Left colon (tissue), 2 donors: Measurements from ENCODE around the gene ATP13A4. TPM values are rescaled to one million over a fixed set of nuclear protein-coding genes. Genes with fewer than 3 reads are reported as not detected.

ENCODE experiments used
- ATAC-seq: fragments of 200-7000 bp; cut with Tn5 transposase; one replicate; pipeline ENCODE4 v1.9.1; 2020; ENCODE audit warnings: mild to moderate bottlenecking, moderate library complexity
- DNase-seq, 2 donors: peaks; one replicate each; pipeline ENCODE4 v3.0.0-alpha.2; 2020
- intact Hi-C, 2 donors: fragments of 100-400 bp; cut with DNase I in 1 of 2; cut with micrococcal nuclease in 1 of 2; formaldehyde crosslinking; loops; one replicate each; pipeline versions ENCODE4 v1.11.2 to v1.14.0; 2022; cut with DNase I, micrococcal nuclease
- total RNA-seq, 2 donors: library from RNA; stranded (reverse); fragmentation: NEBNext Ultra II Directional; extraction: Animal tissue kit (Norgen Biotek cat#: 25700); gene quantifications; one replicate each; pipeline ENCODE4 v1.2.1, GENCODE V29; 2021
- donor health status: DM: no; HTN: no; CAD: no.
- donor health status: DM: yes; HTN: yes; CAD: no.

ATP13A4 gene
- total RNA-seq, 2 donors from 2014 or later = 10.7 to 14.2 TPM

DNA sequence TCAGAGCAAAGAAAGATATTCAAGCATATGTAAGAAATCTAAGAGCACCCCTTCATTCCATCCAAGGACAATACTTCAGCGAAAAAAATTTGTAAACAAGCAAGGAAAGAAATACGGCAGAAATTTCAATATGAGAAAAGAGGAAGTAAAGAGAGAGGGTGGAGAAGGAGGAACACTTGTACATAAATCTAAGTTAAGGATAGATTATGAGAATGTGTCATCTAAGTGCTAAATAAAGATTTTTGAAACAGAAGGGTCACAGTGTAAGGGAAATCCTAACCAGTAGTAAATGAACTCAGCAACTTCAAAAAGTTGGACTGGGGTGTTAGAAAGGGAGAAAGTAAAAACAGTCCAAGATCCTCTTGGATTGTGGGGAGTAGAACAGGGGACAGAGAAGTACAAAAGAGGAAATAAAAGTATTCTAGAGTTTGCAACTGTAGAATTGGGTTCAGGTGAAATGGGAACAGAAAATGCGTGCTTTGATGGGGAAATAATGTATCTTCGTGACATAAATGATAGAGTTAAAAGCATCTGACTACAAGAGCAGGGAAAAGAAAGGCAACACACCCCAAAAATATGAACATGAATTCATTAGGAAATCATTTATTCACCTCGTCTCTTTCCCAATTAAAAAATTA, 107.6 kb downstream of the ATP13A4 start:
- DNase-seq = no peak
- intact Hi-C loops = no loop called here
- no peak for ATAC-seq

DNA sequence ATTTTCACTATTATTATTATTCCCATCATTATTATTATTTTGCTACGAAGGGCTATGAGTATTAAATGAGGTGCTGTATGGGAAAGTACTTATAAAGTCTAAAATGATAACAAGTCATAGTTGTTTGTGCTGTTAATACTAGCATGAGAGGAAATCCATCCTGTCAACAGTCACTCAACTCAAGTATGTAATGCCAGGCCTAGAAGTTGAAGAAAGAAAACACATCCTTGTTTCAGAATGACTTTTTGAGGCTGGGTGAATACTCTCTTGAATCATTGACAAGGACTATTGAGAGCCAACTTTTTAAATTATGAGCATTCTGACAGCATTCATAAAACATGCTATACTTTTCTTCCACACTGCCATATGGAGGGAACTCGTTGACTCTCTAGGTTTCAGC, 115.3 kb downstream of the ATP13A4 start:
- DNase-seq (no peak), ATAC-seq (no peak)
- intact Hi-C loops = no loop called here

DNA sequence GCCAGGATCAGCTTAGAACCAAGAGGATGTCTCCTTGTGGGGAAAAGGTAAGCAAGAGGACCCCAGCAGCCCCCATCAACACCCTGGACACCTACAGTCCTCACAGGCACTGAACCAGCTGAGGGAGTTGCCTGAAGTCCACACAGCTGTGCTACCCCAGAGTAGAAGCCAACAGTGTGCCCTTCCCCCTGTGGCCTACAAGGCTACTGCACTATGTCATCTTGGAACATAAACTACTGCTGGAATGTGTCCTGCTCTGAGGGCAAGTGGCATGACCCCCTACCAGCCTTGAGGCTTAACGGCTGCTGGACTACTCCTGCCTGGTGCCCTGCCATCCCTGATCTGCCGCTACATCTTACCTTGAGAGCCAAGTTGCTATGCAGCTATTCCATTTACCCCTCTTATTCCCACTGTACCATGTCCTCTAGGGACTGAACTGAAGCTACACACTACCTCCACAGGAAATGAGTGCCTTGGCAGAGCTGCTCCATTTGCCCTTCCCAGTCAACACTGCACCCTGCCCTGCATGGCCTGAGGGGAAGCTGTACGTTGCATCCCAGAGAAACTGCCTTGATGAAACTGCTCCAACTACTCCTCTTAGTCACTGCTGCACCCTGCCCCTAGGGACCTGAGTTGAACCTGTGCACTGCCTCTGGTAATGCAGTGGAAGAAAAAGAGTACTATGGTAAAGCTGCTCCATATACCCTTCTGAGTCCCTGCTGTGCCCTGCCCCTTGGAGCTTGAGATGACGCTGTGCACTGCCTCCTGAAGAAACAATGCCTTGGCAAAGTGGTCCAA, 135.9 kb downstream of the ATP13A4 start:
- DNase-seq = no peak
- ATAC-seq = no peak
- intact Hi-C loops = no loop called here

DNA sequence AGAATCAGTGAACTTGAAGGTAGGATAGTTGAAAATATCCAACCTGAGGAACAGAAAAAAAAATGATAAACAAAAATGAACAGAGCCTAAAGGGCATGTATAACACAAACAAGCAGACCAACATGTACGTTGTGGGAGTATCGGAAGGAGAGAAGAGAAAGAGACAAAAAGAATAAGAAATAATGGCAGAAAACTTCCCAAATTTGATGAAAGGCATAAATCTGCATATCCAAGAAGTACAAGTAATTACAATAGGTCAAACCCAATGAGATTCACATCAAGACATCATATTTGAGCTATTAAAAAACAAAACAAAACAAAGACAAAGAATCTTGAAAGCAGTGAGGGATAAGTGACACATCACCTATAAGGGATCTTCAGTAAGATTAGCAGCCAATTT, 138.1 kb downstream of the ATP13A4 start:
- DNase-seq (no peak), ATAC-seq (no peak)
- intact Hi-C loops = no loop called here

DNA sequence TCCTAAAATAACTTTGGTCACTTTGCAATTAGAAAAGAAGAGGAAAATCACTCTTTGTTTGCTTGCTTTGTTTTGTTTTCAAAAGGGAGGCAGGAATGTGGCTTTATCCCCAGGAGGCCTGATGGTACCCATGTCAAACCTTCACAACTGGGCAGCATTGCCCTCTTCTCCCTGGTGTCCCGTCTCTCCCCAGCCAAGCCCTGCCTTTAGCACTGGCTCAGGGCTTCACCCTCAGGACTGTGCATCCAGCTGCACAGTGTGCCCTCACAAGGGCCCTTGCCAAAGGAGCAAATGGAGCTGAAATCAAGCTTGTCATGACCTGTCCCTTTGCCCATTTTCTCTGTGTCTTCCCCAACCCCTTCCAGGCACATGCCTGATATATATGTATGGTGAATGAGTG, 147.0 kb downstream of the ATP13A4 start:
- DNase-seq (no peak), ATAC-seq (no peak)
- intact Hi-C loops = no loop called here

DNA sequence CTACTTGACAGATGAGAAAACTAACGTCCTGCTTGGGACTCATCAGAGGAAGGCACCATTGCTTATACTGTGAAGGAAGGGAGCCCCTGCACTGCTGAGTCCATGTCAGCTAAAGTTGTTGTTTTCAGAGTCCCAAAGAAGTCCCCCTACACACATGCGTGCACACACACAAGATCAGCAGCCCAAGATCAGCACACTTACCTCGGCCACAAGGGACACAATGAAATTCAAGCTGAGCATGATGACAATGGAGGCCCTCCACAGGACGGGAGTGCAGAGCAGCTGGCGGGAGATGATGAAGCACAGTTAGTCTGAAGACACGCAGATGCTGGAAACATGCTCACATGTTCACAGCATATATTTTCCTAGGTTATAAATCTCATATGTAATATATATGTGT, 147.6 kb downstream of the ATP13A4 start:
- no peak for ATAC-seq
- DNase-seq = no peak
- intact Hi-C loops = no loop called here

DNA sequence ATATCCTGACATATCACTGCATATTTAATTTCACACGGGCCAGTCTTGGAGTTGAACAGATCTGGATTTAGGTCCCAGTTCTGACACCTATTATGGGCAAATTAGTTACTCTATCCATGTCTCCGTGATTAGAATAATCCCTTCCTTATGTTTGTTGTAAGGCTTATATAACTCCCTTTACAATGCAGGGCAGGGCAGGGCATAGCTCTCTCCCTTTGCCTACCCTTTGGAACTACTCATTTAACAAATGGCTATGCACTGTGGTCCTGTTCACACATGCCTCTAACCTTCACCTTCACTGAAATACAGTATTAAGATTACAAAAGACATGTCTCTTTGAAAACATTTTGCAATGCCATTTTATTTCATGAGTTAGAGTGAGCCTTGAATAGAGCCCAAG, 151.4 kb downstream of the ATP13A4 start:
- ATAC-seq = no peak
- DNase-seq = no peak
- intact Hi-C loops = no loop called here

DNA sequence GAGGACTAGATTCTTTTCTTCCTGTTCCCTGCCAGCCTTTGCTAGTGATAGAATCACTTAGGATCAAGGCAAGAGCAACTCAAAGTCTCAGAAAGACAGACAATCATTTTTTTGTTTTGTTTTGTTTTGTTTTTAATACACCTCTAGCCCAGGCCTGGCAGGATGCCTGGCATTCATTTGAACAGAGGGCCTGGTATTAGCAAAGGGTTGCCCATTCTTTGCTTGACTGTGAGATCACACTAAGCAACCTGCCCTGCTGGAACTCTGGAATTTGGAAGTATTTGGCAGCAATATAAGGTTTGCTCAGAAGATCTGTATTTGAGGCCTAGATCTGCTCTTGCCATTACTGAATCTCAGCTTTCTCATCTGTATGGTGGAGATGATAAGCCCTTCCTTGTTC, 154.4 kb downstream of the ATP13A4 start:
- intact Hi-C loops = no loop called here
- no peak for ATAC-seq
- DNase-seq = no peak

DNA sequence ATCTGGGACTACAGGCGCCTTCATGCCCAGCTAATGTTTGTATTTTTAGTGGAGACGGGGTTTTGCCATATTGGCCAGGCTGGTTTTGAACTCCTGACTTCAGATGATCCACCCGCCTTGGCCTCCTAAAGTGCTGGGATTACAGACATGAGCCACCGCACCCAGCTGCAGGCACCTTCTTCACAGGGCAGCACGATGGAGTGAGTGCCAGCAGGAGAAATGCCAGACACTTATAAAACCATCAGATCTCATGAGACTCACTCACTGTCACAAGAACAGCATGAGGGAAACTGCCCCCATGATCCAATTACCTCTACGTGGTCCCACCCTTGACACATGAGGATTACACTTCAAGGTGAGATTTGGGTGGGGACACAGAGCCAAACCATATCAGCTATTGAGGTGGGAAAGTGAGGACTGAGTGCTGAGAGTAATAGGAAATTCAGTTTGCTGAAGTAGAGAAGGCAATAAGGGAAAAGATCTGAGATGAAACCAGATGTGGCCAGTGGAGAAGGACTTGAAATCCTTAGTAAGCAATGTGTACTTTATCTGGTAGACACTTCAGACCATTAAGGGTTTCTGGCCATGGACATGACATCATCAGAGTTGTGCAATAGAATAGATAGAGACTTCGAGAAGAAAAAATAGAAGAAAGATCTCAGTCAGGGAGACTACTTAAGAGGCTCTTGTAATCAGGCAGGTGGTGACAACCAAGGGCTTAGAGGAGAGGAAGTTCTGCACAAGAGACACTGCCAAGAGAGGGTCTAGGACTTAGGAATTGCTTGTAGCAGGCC, 158.0 kb downstream of the ATP13A4 start:
- DNase-seq (no peak), ATAC-seq (no peak)
- intact Hi-C loops = no loop called here

DNA sequence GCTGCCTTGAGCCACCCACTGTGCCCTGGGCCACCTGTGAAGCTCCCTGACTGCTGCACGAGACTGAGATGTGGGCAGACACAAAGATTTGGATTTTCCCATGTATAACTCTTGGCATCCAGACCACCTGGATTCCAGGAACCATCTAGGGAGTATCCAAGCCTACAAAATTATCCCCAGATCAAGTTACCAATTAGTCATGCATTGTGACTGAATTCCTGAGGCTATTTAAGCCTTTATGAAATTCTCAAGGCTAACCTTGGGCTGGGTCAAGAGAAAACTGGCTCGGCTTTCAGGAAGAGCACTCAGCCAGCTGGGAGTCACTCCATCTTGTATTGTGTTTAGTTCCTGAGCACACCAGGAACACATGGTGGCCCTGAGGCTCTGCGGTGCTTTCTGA, 162.8 kb downstream of the ATP13A4 start:
- no peak for ATAC-seq
- intact Hi-C loops = no loop called here
- DNase-seq = no peak

DNA sequence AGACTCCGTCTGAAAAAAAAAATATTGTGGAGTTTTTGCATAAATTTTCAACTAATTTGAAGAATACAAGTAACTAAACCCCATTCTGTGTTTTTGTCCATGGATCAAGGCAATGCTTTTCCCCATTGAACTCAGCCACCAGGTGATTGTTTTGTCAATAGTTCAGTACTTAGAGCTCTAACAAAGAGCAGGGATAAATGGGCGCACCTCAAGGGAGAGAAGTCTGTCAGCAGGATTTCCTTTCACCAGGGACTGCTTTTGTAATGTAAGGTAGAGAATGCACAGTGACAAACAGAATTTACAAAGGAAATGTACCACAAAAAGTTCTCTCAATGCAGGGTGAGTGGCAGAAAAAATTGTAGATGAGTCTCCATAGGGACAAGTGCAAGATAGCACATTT, 165.4 kb downstream of the ATP13A4 start:
- DNase-seq = no peak
- intact Hi-C loops = no loop called here
- ATAC-seq = no peak

DNA sequence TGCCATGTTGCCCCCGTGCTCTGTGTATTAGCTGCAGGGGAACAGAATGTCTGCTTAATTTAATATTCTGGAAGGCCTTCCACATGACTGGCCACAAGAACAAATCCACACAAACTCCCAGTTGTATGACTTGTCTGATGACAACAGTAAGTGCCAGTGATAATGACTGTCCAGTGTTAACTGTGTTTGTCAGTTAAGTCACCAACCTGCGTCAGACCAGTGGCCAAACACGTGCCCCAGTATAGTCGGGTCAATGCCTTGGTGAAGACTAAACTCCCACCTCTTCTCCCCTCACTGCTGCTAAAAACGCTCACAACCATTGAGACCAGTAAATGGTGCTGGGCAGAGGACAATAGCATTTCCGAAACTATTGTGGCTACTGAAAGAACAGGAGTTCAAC, 166.3 kb downstream of the ATP13A4 start:
- intact Hi-C loops = no loop called here
- ATAC-seq (no peak), DNase-seq (no peak)

DNA sequence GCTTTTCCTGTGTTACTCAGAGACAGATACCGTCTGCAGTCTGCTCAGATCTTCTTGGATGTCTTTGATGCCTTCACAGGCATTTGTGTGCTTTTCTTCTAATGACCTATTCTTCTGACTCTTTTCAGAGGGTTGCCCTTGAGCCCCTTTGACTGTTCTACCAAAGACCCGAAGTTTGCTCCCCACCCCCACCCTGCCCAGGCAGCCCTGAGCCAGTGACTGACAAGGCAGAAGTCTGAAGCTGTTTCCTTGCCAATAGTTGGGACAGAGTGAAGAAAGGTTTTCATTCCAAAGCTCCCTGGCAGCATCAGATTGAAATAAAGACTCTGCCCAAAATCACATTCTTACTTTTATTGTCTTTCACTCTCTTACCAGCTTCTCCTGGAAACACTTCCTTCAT, 167.1 kb downstream of the ATP13A4 start:
- DNase-seq (no peak), ATAC-seq (no peak)
- intact Hi-C loops = no loop called here

DNA sequence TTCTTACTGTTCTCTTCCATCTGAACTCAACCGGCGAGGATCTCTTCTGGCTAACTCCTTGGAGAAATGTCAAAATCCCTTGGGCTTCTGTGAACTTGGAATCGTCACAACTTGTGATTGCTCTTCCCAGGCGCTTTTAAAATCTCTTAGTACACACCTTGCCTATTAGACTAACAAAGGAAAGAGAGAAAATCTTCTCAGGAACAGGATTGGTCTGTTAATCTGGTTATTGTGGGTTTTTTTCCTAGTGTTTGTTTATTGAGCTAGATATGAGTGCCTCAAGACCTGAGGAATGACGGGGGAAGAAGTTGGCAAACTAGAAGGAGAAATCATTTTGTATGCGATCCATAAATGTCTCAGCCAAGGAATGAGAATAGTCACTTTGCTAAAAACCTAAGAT, 176.0 kb downstream of the ATP13A4 start, which contains the start of gene ATP13A5:
Gene ATP13A5, minus strand, starts transcription at position 48 of the 400 bp plus-strand sequence. Its CDS starts 28 bp downstream, at position 20.
- ATAC-seq (no peak), DNase-seq (no peak)
- intact Hi-C loops = no loop called here

DNA sequence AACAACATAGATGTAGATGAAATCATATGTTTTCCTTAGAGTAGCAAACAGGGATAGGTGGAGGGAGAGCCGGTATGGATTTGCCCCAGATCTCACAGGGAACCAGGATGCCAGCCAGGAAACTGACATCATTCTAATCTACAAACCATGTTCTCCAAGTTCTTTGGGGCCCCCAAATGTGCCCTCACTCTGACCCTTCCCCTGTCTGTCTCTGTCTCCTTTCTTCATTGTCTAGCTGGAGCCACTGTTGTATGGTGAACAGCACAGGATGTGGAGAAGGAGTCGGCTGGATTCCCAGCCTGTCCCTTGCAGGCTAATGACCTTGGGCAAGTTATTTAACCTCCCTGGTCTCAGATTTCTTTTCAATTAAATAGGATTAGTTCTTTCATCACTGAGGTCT, 177.1 kb downstream of the ATP13A4 start:
- ATAC-seq (no peak), DNase-seq (no peak)
- intact Hi-C loops = no loop called here

DNA sequence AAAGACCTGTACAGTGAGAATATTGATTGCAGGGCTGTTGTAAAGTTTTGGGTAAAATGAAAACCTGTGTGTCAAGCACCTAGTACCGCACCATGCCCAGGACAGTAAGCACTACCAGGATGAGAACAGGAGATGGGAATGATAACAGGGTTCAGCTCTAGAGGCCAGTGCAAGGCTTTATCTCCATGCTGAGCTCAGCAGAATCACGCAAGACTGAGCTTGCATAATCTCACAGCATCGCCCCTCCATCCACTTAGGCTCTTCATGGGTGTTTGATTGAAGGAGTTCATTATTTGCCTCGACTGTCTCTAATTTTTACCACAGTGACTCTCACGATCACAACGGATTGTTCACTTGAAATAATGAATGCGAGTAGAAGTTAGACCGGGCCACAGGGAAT, 179.1 kb downstream of the ATP13A4 start:
- ATAC-seq = no peak
- no peak for DNase-seq
- intact Hi-C loops = no loop called here

DNA sequence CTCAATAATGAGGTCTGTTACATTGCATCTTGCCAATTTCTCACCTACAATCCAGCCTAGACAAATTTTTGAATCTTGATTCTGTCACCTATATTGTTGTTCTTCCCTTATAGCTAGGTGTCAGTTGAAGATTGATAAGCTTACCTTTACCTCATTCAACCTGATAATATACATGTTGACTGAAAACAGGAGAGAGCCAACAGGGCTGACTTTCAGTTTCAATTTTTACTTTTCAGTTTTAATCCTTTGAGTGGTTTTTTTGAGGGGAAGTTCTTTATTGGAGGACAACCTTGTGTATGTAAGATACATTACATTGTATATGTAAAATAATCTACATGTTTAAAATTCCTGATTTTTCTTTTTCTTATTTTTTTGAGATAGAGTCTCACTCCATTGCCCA, 181.9 kb downstream of the ATP13A4 start:
- ATAC-seq (no peak), DNase-seq (no peak)
- intact Hi-C loops = no loop called here

DNA sequence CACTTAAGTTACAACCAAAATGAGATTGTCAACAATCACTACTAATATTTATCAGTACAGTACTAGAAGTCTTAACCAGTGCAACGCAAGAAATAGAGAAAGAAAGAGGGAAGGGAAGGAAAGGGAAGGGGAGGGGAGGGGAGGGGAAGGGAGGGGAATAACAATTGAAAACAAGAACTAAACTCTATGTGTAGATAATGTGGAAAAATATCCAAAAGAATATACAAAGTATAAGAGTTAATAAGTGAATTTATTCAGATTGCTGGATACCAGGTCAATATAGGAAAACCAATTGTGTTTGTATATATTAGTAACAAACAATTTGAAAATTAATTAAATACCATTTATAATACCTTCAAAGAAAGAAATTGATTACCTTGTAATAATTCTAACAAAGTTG, 186.8 kb downstream of the ATP13A4 start:
- ATAC-seq = no peak
- DNase-seq = no peak

DNA sequence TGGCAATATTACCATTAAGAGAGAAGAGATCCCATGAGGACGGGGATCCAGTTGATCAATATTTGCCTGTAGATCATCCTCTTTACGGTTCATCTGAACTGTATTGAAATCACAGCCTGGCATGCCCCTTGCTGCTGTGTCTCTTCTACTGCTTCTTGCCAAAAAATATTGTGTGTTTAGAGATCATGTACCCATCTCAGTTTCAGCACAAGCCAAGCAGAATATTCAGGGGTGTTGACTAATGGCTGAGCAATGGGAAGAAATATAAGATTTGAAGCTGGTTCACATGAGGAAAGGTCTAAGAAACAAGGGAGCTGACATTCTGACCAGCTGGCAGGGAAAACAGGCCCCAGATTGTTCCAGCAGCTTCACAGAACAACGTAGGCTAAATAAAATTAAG, 197.4 kb downstream of the ATP13A4 start:
- no peak for ATAC-seq
- intact Hi-C loops = no loop called here
- DNase-seq = no peak

More for the DNA sequence above, 186.8 kb downstream of the ATP13A4 start:
- intact Hi-C loops = no loop called here

DNA sequence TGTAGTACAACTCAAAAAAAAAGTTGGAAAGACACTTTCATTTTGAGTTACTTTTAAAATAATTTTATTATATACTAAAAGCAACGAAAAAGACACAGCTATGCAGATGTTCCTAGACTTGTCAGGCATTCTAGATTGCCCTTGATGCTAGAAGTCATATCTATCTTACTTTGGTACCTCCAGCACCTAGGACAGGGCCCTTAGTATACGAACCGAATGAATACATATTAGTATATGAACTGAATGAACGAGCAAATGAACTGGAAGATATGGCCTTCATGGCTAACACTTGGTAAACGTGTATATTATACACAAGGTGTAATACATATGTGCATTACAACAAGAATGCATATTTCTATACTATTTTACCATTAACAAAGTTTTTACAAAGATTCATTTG, 200.3 kb downstream of the ATP13A4 start:
- no peak for ATAC-seq
- intact Hi-C loops = no loop called here
- DNase-seq = no peak
